GM12891 (cell line): ENCODE data around the gene DACH1.

ENCODE experiments used
- POLR2A ChIP-seq: IDR thresholded peaks from 2 replicates; pipeline ENCODE4 v1.6.1; 2011; ENCODE audit warnings: low read depth, low read length, control low read depth
- POLR2AphosphoS5 ChIP-seq: IDR thresholded peaks from 2 replicates; pipeline ENCODE4 v1.6.1; 2011; ENCODE audit warnings: low read depth, low read length, control low read depth

GRCh38 chr13:71864094-71864985, 2.7 kb downstream of the DACH1 start:
- TF ChIP-seq POLR2AphosphoS5 (no peak), POLR2A (no peak)
